SK-N-MC (cell line): ENCODE data around the gene ADAMTS17.

ENCODE experiments used
- FOXP2 ChIP-seq: optimal IDR thresholded peaks from 2 replicates; pipeline ENCODE3; 2011; ENCODE audit warnings: mild to moderate bottlenecking, moderate library complexity; ENCODE audit not compliant: insufficient read depth; ENCODE audit errors: extremely low read length, control extremely low read depth
- POLR2AphosphoS5 ChIP-seq: IDR thresholded peaks from 2 replicates; pipeline ENCODE4 v1.6.1; 2012; ENCODE audit warnings: mild to moderate bottlenecking, low read depth, low read length, borderline replicate concordance

DNA sequence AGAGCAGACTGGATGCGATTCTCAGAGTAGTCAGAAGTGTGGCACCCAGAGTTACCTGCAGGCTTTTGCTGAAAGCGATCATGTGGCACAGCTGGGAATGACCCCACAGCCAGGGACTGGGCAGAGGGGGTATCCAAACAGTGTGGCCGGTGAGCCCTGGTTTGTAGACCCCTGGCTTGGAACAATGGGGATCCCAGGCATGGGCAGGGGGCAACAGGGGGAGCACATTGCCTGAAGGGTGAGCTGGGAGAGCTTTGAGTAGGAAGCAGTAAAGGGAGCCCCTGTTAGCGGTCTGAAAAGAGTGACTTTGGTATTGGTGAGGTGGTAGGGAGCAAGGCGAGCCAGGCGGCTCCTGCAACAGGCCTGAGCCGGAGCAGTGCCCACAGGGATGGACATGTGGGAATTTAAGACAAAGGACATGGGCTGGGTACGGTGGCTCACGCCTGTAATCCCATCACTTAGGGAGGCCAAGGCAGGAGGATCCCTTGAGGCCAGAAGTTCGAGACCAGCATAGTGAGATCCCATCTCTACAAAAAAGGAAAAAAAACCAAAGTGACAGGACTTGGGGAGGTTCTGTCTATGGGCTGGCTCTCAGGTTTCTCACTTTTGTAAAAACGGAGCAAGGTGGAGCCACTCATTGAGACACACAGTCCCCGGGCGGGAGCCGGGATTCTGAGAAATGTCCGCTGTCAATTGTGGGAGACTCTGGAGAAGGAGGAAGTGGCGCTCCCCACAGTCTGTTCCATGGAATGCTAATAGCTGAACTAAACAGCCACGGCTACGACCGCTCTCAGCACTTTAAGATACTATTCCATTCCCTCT lies 384.7 kb downstream of the ADAMTS17 start:
- TF ChIP-seq POLR2AphosphoS5 (no peak), FOXP2 (no peak)
